ENCODE results near the gene RRP15. TPM values are rescaled to one million over a fixed set of nuclear protein-coding genes. Genes with fewer than 3 reads are reported as not detected.

Gene RRP15
- total and polyA plus RNA-seq, 2 experiments from 2014 or later, result 5.4 to 25.5 TPM

GRCh38 chr1:218272366-218272765 lies 12.7 kb upstream of the RRP15 start:
- H4K20me1 ChIP-seq (ENCODE audit: insufficient read depth), result no peaks in the 10 kb centered on the region
- no peak overlapping the region for H3K4me3 ChIP-seq
- no peaks in the 10 kb centered on the region for H3K79me2 ChIP-seq (ENCODE audit: insufficient read depth)
- H3K27me3 ChIP-seq (replicated peaks; ENCODE audit: insufficient read depth), result peaks cover 6% of the 10 kb centered on the region; the same call in 1 of the 2 replicates
- H3K9me2 ChIP-seq (ENCODE audit: insufficient read depth), result no peaks in the 10 kb centered on the region
- in situ Hi-C loops (cut with MboI), result no loop called here
- TF ChIP-seq EZH2phosphoT487 (IDR thresholded peaks at IDR 0.05; ENCODE audit: insufficient read depth, low read depth) (no peak), EZH2 (IDR thresholded peaks at IDR 0.05; ENCODE audit: insufficient read depth, poor library complexity, severe bottlenecking) (no peak)
- H3K9me3 ChIP-seq (ENCODE audit: low read depth), result no peaks in the 10 kb centered on the region
- no peak overlapping the region for H2AFZ ChIP-seq
- H3K4me1 ChIP-seq (ENCODE audit: insufficient read depth), result no peaks in the 10 kb centered on the region
- no peak overlapping the region for H3K9ac ChIP-seq
- no peaks in the 10 kb centered on the region for H3F3A ChIP-seq (ENCODE audit: insufficient read depth)
- no peak for DNase-seq
- no peaks in the 10 kb centered on the region for H3K36me3 ChIP-seq (ENCODE audit: low read depth)
- no peak overlapping the region for H3K4me2 ChIP-seq (ENCODE audit: unreplicated experiment)
- H3K27ac ChIP-seq, result no peak overlapping the region
- WGBS, 2 experiments (ENCODE audit: low coverage in 1 of 2, low lambda C conversion rate in 2 of 2, missing lambda C conversion rate in 2 of 2), result 76 to 81% methylated on average over 6 of the region's 6 CpGs

DNA sequence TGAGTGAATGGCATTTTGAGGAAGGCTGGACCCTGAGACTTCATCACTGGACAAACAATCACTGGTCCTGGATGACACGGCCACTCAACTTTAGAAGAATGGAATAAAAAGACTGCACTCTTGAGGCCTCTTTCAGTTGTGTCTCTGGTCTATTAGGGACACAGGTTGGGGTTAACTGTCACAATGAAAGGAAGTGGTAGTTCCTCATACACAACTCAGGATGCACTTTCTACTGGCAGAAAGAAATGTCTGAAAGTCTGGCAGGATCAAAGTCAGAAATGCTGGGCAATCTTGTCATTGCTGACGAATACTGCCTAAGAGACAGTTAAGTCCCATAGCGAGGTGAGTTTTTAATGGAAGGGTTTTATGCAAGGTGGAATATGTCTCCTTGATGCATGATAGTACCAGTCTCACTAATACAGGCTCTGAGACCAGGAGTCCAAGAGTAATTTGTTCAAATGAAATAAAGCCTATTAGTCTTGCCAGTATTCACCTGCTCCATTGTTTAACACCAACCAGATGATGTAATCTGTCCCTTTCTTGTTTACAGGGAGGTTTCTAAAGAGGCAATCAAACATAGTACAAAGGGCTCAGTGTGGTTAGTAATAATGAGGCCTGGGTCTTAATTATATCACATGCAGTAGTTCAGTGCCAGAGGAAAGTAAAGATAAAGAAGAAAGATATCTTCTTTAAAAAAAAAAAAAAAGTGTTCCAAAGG lies 11.2 kb upstream of the RRP15 start:
- H3F3A ChIP-seq (ENCODE audit: insufficient read depth), result no peaks in the 10 kb centered on the region
- H4K20me1 ChIP-seq (ENCODE audit: insufficient read depth), result no peaks in the 10 kb centered on the region
- H3K9me2 ChIP-seq (ENCODE audit: insufficient read depth), result no peaks in the 10 kb centered on the region
- in situ Hi-C loops (cut with MboI), result no loop called here
- no peak overlapping the region for H3K27ac ChIP-seq
- H3K9me3 ChIP-seq (ENCODE audit: low read depth), result no peaks in the 10 kb centered on the region
- H3K9ac ChIP-seq, result no peak overlapping the region
- H2AFZ ChIP-seq, result no peak overlapping the region
- H3K4me2 ChIP-seq (ENCODE audit: unreplicated experiment), result no peak overlapping the region
- H3K27me3 ChIP-seq (replicated peaks; ENCODE audit: insufficient read depth), result peaks cover 6% of the 10 kb centered on the region; the same call in 1 of the 2 replicates
- WGBS, 2 experiments (ENCODE audit: low coverage in 1 of 2, low lambda C conversion rate in 2 of 2, missing lambda C conversion rate in 2 of 2), result 51 to 52% methylated on average over 3 of the region's 3 CpGs
- TF ChIP-seq EZH2phosphoT487 (IDR thresholded peaks at IDR 0.05; ENCODE audit: insufficient read depth, low read depth) (no peak), EZH2 (IDR thresholded peaks at IDR 0.05; ENCODE audit: insufficient read depth, poor library complexity, severe bottlenecking) (no peak)
- H3K79me2 ChIP-seq (ENCODE audit: insufficient read depth), result no peaks in the 10 kb centered on the region
- H3K4me1 ChIP-seq (ENCODE audit: insufficient read depth), result no peaks in the 10 kb centered on the region
- DNase-seq, result no peak
- no peaks in the 10 kb centered on the region for H3K36me3 ChIP-seq (ENCODE audit: low read depth)
- H3K4me3 ChIP-seq, result no peak overlapping the region

DNA sequence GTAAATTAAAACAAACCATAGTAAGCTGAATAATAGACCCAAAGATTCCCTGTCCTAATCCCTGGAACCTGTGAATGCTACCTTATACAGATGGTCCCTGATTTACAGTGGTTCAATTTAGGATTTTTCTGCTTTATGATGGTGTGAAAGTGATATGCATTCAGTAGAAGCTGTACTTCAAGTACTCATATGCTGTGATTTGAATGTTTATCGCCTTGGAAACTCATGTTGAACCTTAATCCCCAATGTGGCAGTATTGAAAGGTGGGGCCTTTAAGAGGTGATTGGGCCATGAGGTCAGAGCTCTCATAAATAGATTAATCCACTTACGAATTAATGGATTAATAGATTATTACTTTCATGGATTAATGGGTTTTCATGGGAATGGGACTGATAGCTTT lies 10.6 kb upstream of the RRP15 start:
- Histone ChIP-seq H4K20me1 (ENCODE audit: insufficient read depth) (no peaks in the 10 kb centered on the region), H3K9ac (no peak overlapping the region), H3K4me2 (ENCODE audit: unreplicated experiment) (no peak overlapping the region), H3F3A (ENCODE audit: insufficient read depth) (no peaks in the 10 kb centered on the region), H2AFZ (no peak overlapping the region), H3K9me3 (ENCODE audit: low read depth) (no peaks in the 10 kb centered on the region), H3K4me1 (ENCODE audit: insufficient read depth) (no peaks in the 10 kb centered on the region), H3K79me2 (ENCODE audit: insufficient read depth) (no peaks in the 10 kb centered on the region), H3K36me3 (ENCODE audit: low read depth) (no peaks in the 10 kb centered on the region), H3K27me3 (replicated peaks; ENCODE audit: insufficient read depth) (peaks cover 6% of the 10 kb centered on the region; the same call in 1 of the 2 replicates), H3K4me3 (no peak overlapping the region), H3K9me2 (ENCODE audit: insufficient read depth) (no peaks in the 10 kb centered on the region), H3K27ac (no peak overlapping the region)
- TF ChIP-seq EZH2phosphoT487 (IDR thresholded peaks at IDR 0.05; ENCODE audit: insufficient read depth, low read depth) (no peak), EZH2 (IDR thresholded peaks at IDR 0.05; ENCODE audit: insufficient read depth, poor library complexity, severe bottlenecking) (no peak)
- DNase-seq, result no peak
- in situ Hi-C loops (cut with MboI), result no loop called here
- WGBS, 2 experiments (ENCODE audit: low coverage in 1 of 2, low lambda C conversion rate in 2 of 2, missing lambda C conversion rate in 2 of 2), result 20 to 23% methylated on average over 2 of the region's 2 CpGs

DNA sequence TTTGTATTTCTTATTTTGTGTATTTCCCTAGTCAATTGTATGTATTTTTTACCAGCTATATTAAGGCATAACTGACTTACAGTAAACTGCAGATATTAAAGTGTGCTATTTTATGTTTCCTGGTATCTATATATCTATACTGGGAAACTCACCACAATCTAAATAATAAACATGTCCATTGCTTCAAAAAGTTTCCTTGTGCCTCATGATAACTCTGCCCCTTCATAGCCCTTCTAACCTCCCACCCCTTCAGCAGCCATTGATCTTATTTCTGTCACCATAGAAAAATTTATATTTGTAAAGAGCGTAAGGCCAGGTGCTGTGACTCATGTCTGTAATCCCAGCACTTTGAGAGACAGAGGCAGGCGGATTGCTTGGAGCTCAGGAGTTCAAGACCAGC lies 9.3 kb upstream of the RRP15 start:
- Histone ChIP-seq H4K20me1 (ENCODE audit: insufficient read depth) (no peaks in the 10 kb centered on the region), H3K36me3 (ENCODE audit: low read depth) (no peaks in the 10 kb centered on the region), H3K9ac (no peak overlapping the region), H3K4me2 (ENCODE audit: unreplicated experiment) (no peak overlapping the region), H3F3A (ENCODE audit: insufficient read depth) (no peaks in the 10 kb centered on the region), H3K27me3 (replicated peaks; ENCODE audit: insufficient read depth) (peaks cover 6% of the 10 kb centered on the region; the same call in 1 of the 2 replicates), H3K27ac (no peak overlapping the region), H2AFZ (no peak overlapping the region), H3K9me3 (ENCODE audit: low read depth) (no peaks in the 10 kb centered on the region), H3K4me1 (ENCODE audit: insufficient read depth) (no peaks in the 10 kb centered on the region), H3K4me3 (no peak overlapping the region), H3K9me2 (ENCODE audit: insufficient read depth) (no peaks in the 10 kb centered on the region), H3K79me2 (ENCODE audit: insufficient read depth) (no peaks in the 10 kb centered on the region)
- WGBS, 2 experiments (ENCODE audit: low coverage in 1 of 2, low lambda C conversion rate in 2 of 2, missing lambda C conversion rate in 2 of 2), result 55 to 61% methylated on average over 2 of the region's 2 CpGs
- in situ Hi-C loops (cut with MboI), result no loop called here
- no peak for TF ChIP-seq EZH2phosphoT487 (IDR thresholded peaks at IDR 0.05; ENCODE audit: insufficient read depth, low read depth)
- no peak for TF ChIP-seq EZH2 (IDR thresholded peaks at IDR 0.05; ENCODE audit: insufficient read depth, poor library complexity, severe bottlenecking)
- DNase-seq, result no peak

Measured in GM23248 (cell line).